ENCODE data around the gene P2RX3. TPM values are rescaled to one million over a fixed set of nuclear protein-coding genes. Genes with fewer than 3 reads are reported as not detected.
"Not testable (repeated sequence)": the region's sequence is repeated elsewhere in the genome, so short reads cannot be mapped to it uniquely, and the experiment has no call there.

P2RX3 gene
- total RNA-seq, 4 donors from 2014 or later: not detected

DNA sequence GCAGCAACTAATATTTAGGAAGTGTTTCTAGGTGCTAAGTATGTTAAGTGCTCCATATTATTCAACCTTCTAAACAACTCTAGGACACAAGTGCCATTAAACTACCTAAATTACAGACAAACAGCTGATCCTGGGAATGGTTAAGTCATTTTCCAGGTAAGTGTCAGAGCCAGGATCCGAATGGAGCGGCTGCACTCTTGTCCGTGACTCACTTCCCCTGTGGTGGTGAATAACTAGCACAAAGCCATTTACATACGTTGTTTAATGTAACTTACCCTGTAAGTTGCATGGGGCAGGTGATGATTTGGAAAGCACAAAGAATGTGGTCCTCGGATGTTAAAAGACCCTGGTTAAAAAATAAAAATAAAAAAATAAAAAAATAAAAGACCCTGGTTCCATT is 61.1 kb downstream of the P2RX3 start:
- no peak for ATAC-seq (ENCODE audit: low FRiP score)
- DNase-seq (ENCODE audit: low spot score): no peak
- no peak for TF ChIP-seq CTCF (IDR thresholded peaks at IDR 0.05)

DNA sequence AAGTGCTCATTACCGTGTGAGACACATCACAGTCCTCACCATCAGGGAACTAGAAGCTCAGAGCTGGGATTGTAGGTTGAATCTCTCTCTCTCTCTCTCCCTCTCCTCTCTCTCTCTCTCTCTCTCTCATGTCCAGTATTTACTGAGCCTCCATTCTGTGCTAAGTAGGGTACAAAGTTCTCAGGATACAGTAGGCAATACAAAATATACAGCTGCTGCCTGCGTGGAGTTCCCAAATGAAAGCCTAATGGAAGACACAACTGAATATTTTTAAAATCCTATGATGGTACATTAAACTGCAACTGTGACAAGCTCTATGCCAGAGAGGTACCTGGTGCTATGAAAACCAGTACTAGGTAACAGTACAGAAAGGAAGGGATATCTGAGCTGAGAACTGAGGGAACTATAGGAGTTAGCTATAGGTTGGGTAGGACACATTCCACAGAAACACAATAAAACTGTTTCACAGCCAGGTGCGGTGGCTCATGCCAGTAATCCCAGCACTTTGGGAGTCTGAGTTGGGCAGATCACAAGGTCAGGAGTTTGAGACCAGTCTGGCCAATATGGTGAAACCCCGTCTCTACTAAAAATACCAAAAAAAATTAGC is 61.9 kb downstream of the P2RX3 start:
- DNase-seq (ENCODE audit: low spot score): no peak
- ATAC-seq (ENCODE audit: low FRiP score): no peak

DNA sequence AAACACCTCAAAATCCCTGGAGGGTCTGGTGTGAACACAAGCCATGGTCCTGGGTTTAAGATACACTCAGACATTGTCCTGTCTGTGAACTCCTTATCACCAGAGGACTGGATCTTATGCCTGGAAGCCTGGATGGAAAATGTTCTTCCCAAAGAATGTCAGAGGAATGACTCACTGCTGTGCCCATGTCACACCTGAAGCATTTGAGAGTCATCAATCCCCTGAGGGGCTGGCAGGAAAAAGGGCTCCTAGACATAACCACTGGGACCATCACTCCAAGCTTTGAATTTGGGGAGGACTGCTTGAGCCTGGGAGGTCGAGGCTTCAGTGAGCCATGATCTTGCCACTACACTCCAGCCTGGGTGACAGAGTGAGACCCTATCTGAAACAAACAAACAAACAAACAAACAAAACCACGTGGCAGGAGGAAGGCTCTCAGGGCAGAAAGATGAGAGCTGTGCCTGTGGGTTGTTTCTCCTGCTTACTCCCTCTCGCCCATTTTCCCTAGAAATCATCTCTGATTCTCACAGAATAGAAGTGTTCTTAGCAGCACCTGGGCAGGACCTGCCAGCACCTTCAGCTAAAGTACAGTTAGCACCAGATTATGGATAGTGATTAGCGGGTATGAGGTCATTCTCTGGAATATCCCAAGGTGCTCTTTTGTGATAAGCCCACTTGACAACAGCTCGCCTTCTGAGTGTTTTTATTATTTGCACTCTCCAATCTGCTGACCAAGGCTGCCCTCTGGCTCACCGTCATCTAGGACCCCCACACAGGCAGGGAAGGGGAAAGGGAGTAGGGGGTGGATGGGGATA is 64.2 kb downstream of the P2RX3 start:
- DNase-seq (ENCODE audit: low spot score): no peak
- no peak for ATAC-seq (ENCODE audit: low FRiP score)
- TF ChIP-seq CTCF (IDR thresholded peaks at IDR 0.05): no peak

More for the DNA sequence above, 61.9 kb downstream of the P2RX3 start:
- TF ChIP-seq CTCF (IDR thresholded peaks at IDR 0.05): no peak

DNA sequence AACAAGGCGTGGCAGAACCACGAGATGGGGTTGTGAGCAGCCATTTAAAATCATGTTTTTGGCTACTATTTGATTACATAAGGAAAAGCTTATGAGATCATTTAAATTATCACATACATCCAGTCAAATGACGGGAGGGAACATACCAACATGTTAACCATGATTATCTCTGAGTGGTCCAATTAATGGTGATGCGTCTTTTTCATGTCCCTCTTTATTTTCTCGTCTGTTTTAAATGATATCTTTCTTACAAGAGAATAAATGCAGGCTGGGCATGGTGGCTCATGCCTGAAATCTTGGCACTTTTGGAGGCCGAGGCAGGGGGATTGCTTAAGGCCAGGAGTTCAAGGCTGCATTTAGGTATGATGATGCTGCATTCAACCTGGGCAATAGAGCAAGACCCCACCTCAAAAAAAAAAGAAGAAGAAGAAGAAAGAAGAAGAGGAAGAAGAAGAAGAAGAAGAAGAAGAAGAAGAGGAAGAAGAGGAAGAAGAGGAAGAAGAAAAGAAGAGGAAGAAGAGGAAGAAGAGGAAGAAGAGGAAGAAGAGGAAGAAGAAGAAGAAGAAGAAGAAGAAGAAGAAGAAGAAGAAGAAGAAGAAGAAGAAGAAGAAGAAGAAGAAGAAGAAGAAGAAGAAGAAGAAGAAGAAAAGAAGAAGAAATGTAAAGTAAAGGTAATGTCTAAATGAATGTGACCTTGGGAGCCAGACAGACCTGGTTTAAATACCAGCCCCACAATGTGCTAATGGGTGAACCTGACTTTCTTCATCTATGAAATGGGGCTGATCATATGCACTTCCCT is 65.0 kb downstream of the P2RX3 start:
- not testable (repeated sequence) for ATAC-seq (ENCODE audit: low FRiP score); DNase-seq (ENCODE audit: low spot score)

- DNase-seq (ENCODE audit: low spot score) (no peak), ATAC-seq (ENCODE audit: low FRiP score) (no peak)
- TF ChIP-seq CTCF (IDR thresholded peaks at IDR 0.05): no peak
Observed at GRCh38 chr11:57403802-57404147, 65.6 kb downstream of the P2RX3 start.

DNA sequence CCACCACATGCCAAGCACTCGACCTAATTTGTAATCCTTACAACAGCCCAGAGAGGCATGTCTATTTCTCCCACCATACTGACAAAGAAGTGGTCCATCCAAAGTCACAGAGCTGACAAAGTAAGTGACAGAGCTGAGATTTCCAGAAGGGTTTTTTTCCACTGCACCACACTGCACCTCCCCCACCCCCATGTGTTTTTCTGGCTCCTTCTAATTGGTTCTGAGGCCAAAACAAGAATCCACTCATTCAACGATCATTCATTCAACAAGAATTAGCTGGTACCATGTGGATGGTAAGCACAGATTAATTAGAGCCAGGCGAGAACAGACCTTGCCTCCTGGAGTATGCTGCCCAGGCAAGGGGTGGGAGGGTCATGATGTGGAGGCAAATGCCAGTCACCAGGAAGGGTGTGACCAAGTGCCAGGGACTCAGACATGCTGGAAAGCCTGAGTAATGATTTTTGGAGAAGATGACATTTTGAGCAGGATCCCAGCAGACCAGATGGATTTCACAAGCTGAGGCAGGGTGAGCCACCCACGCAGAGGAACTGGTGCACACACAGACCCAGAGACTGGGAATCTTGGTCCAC is 67.2 kb downstream of the P2RX3 start:
- DNase-seq (ENCODE audit: low spot score) (no peak), ATAC-seq (ENCODE audit: low FRiP score) (no peak)
- TF ChIP-seq CTCF (IDR thresholded peaks at IDR 0.05): no peak

- no peak for DNase-seq (ENCODE audit: low spot score)
- TF ChIP-seq CTCF (IDR thresholded peaks at IDR 0.05): no peak
- ATAC-seq (ENCODE audit: low FRiP score): peak; percentile 55
Observed at GRCh38 chr11:57406337-57406904, 68.3 kb downstream of the P2RX3 start.
